Measurements from ENCODE around the gene MRPL38.

- no peak for TF ChIP-seq CTCF (IDR thresholded peaks at IDR 0.05)
- TF ChIP-seq SMAD3 (CRISPR knock-in tag; IDR thresholded peaks at IDR 0.05; ENCODE audit: borderline replicate concordance), result no peak
- TF ChIP-seq USF2 (CRISPR knock-in tag; IDR thresholded peaks at IDR 0.05), result no peak
- no peak for TF ChIP-seq ZNF232 (CRISPR knock-in tag; IDR thresholded peaks at IDR 0.05)
- no peak for TF ChIP-seq MLX (CRISPR knock-in tag; IDR thresholded peaks at IDR 0.05)
- no peak for TF ChIP-seq NFE2L1 (CRISPR knock-in tag; IDR thresholded peaks at IDR 0.05)
- TF ChIP-seq, protein P1, sequence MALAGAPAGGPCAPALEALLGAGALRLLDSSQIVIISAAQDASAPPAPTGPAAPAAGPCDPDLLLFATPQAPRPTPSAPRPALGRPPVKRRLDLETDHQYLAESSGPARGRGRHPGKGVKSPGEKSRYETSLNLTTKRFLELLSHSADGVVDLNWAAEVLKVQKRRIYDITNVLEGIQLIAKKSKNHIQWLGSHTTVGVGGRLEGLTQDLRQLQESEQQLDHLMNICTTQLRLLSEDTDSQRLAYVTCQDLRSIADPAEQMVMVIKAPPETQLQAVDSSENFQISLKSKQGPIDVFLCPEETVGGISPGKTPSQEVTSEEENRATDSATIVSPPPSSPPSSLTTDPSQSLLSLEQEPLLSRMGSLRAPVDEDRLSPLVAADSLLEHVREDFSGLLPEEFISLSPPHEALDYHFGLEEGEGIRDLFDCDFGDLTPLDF (CRISPR knock-in tag; IDR thresholded peaks at IDR 0.05), result no peak
- no peak for TF ChIP-seq TEAD4 (CRISPR knock-in tag; IDR thresholded peaks at IDR 0.05)
- no peak for TF ChIP-seq GABPB1 (CRISPR knock-in tag; IDR thresholded peaks at IDR 0.05)
- TF ChIP-seq RELA (CRISPR knock-in tag; IDR thresholded peaks at IDR 0.05; ENCODE audit: borderline replicate concordance), result no peak
- no peak for TF ChIP-seq GRHL2 (CRISPR knock-in tag; IDR thresholded peaks at IDR 0.05; ENCODE audit: insufficient replicate concordance, severe bottlenecking)
- no peak for TF ChIP-seq SMAD4 (CRISPR knock-in tag; IDR thresholded peaks at IDR 0.05)
- no peak for TF ChIP-seq ZNF416 (CRISPR knock-in tag; IDR thresholded peaks at IDR 0.05)
- no peak for TF ChIP-seq CBFB (CRISPR knock-in tag; IDR thresholded peaks at IDR 0.05; ENCODE audit: low read depth)
Observed at GRCh38 chr17:75915268-75915667, 10.6 kb upstream of the MRPL38 start.
